GM23338 (cell line): Measurements from ENCODE around the gene ACTMAP. TPM values are rescaled to one million over a fixed set of nuclear protein-coding genes. Genes with fewer than 3 reads are reported as not detected.
"Not testable (repeated sequence)": the region's sequence is repeated elsewhere in the genome, so short reads cannot be mapped to it uniquely, and the experiment has no call there.

Experiments
- ATAC-seq: fragments of 200-7000 bp; cut with Tn5 transposase; 3 replicates; pipeline ENCODE4 v1.9.1; 2020
- DNase-seq: peaks from one replicate; pipeline ENCODE4 v3.0.0-alpha.2; 2015; ENCODE audit warnings: low spot score
- H2AFZ ChIP-seq: fragments of 200-600 bp; sonication (generic); 2 replicates; pipeline ENCODE4 v1.8.0; 2016; ENCODE audit warnings: antibody characterized with exemption, mild to moderate bottlenecking, moderate library complexity
- H3F3A ChIP-seq: fragments of 200-600 bp; sonication (generic); replicated peaks from 2 replicates; pipeline ENCODE4 v1.8.0; 2017; ENCODE audit warnings: antibody characterized with exemption, mixed run types, low read depth
- H3K27ac ChIP-seq: fragments of 200-600 bp; sonication (generic); 2 replicates; pipeline ENCODE4 v1.6.1; 2016; ENCODE audit warnings: low read depth
- H3K27me3 ChIP-seq: fragments of 200-600 bp; sonication (generic); 2 replicates; pipeline ENCODE4 v1.8.0; 2016; ENCODE audit warnings: mild to moderate bottlenecking, mixed run types, moderate library complexity; ENCODE audit not compliant: insufficient read depth
- H3K36me3 ChIP-seq: fragments of 200-600 bp; sonication (generic); 2 replicates; pipeline ENCODE4 v1.8.0; 2016; ENCODE audit warnings: mild to moderate bottlenecking; ENCODE audit not compliant: insufficient read depth
- H3K4me1 ChIP-seq: fragments of 200-600 bp; sonication (generic); 2 replicates; pipeline ENCODE4 v1.8.0; 2016; ENCODE audit warnings: mild to moderate bottlenecking, moderate library complexity; ENCODE audit not compliant: insufficient read depth
- H3K4me2 ChIP-seq: fragments of 200-600 bp; sonication (generic); 2 replicates; pipeline ENCODE4 v1.7.1; 2017; ENCODE audit warnings: mixed run types
- H3K4me3 ChIP-seq: fragments of 200-600 bp; sonication (generic); 2 replicates; pipeline ENCODE4 v1.6.1; 2016; ENCODE audit warnings: mixed run types
- H3K79me2 ChIP-seq: fragments of 200-600 bp; sonication (generic); replicated peaks from 2 replicates; pipeline ENCODE4 v1.8.0; 2017; ENCODE audit warnings: mild to moderate bottlenecking; ENCODE audit not compliant: insufficient read depth
- H3K9me2 ChIP-seq: fragments of 200-600 bp; sonication (generic); 2 replicates; pipeline ENCODE4 v1.8.0; 2017; ENCODE audit not compliant: insufficient read depth
- H4K20me1 ChIP-seq: fragments of 200-600 bp; sonication (generic); replicated peaks from 2 replicates; pipeline ENCODE4 v1.8.0; 2017; ENCODE audit warnings: mild to moderate bottlenecking; ENCODE audit not compliant: insufficient read depth
- H3K27ac Mint-ChIP-seq: 2 replicates; pipeline ENCODE4 v1.8.0; 2020; ENCODE audit warnings: inconsistent platforms, mild to moderate bottlenecking, moderate library complexity, mixed read lengths
- H3K27me3 Mint-ChIP-seq: 3 replicates; pipeline ENCODE4 v1.8.0; 2022; ENCODE audit warnings: low read depth, mild to moderate bottlenecking, moderate library complexity, mixed read lengths, inconsistent platforms; ENCODE audit not compliant: insufficient read depth, poor library complexity
- H3K36me3 Mint-ChIP-seq: 3 replicates; pipeline ENCODE4 v1.8.0; 2021; ENCODE audit warnings: low read depth, mild to moderate bottlenecking, inconsistent platforms, moderate library complexity, mixed read lengths
- H3K4me1 Mint-ChIP-seq: 3 replicates; pipeline ENCODE4 v1.8.0; 2020; ENCODE audit warnings: mild to moderate bottlenecking, inconsistent platforms, mixed read lengths
- H3K4me3 Mint-ChIP-seq: 3 replicates; pipeline ENCODE4 v1.8.0; 2021; ENCODE audit warnings: moderate library complexity, mild to moderate bottlenecking, inconsistent platforms, mixed read lengths
- H3K9me3 Mint-ChIP-seq: 3 replicates; pipeline ENCODE4 v1.8.0; 2020; ENCODE audit warnings: moderate library complexity, mild to moderate bottlenecking, inconsistent platforms, mixed read lengths
- CREB1 ChIP-seq: fragments of 250-450 bp; sonication (Bioruptor Pico); IDR thresholded peaks from 2 replicates; pipeline ENCODE4 v1.5.0; 2020; ENCODE audit warnings: low read depth, mild to moderate bottlenecking, moderate library complexity
- EZH2 ChIP-seq: fragments of 200-600 bp; sonication (generic); IDR thresholded peaks from one replicate; pipeline ENCODE4 v1.8.0; 2017; ENCODE audit warnings: antibody characterized with exemption, mild to moderate bottlenecking, low read depth; ENCODE audit not compliant: unreplicated experiment
- JUNB ChIP-seq: IDR thresholded peaks from one replicate; pipeline ENCODE4 v1.6.1; 2016; ENCODE audit warnings: antibody characterized with exemption; ENCODE audit not compliant: unreplicated experiment
- POLR2AphosphoS5 ChIP-seq: IDR thresholded peaks from 2 replicates; pipeline ENCODE4 v1.6.1; 2016; ENCODE audit warnings: antibody characterized with exemption, low read depth
- STAT1 ChIP-seq: IDR thresholded peaks from one replicate; pipeline ENCODE4 v1.6.1; 2016; ENCODE audit warnings: antibody characterized with exemption; ENCODE audit not compliant: unreplicated experiment
- ZNF114 ChIP-seq: fragments of 250-450 bp; sonication (Bioruptor Pico); IDR thresholded peaks from 2 replicates; pipeline ENCODE4 v1.5.0; 2020; ENCODE audit warnings: mild to moderate bottlenecking, moderate library complexity
- polyA plus RNA-seq: library from polyadenylated mRNA; unstranded; fragments of >200 nt; fragmentation: Nextera tagmentation; extraction: Ambion mirVana; gene quantifications from 2 replicates; pipeline ENCODE4 v1.2.1, GENCODE V29; 2016
- total RNA-seq: library from RNA; depleted of rRNA; stranded (reverse); fragments of >200 nt; shearing (Covaris generic); gene quantifications from 2 replicates; pipeline ENCODE4 v1.2.3, GENCODE V29; 2014
- TF ChIP-seq, protein P1 (sequence below): IDR thresholded peaks from one replicate; pipeline ENCODE4 v1.6.1; 2018; ENCODE audit warnings: antibody characterized with exemption; ENCODE audit not compliant: unreplicated experiment
- TF ChIP-seq, protein P2 (sequence below): fragments of 250-450 bp; sonication (Bioruptor Pico); IDR thresholded peaks from 2 replicates; pipeline ENCODE4 v1.5.0; 2020; ENCODE audit warnings: mild to moderate bottlenecking, moderate library complexity
- TF ChIP-seq, protein P3 (sequence below), 2 experiments: fragments of 200-600 bp in 1 of 2; sonication (generic) in 1 of 2; conservative IDR thresholded peaks; 2 replicates each; pipeline versions ENCODE4 v1.5.1 to v1.6.1; 2016 to 2017; ENCODE audit warnings: antibody characterized with exemption in 2 of 2, low read depth in 2 of 2, mild to moderate bottlenecking in 2 of 2, moderate library complexity in 1 of 2
- TF ChIP-seq, protein P4 (sequence below): IDR thresholded peaks from 2 replicates; pipeline ENCODE4 v1.6.1; 2016; ENCODE audit warnings: antibody characterized with exemption

The ACTMAP gene
- total and polyA plus RNA-seq, 2 experiments from 2014 or later = 14.9 to 16.7 TPM

DNA sequence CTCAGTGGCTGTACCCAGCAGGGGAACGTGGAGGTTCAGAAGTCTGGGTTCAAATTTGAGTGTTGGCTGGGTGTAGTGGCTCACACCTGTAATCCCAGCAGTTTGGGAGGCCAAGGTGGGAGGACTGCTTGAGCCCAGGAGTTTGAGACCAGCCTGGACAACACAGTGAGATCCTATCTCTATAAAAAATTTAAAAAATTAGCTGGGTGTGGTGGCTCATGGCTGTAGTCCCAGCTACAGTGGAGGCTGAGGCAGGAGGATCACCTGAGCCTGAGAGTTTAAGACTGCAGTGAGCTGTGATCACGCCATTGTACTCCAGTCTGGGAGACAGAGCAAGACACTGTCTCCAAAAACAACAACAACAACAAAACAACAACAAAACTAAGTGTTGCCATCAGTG, 33.9 kb upstream of the ACTMAP start:
- not testable (repeated sequence) for H3K4me2 ChIP-seq, H3K27me3 Mint-ChIP-seq, H3K4me3 Mint-ChIP-seq, H3K4me1 ChIP-seq, ATAC-seq, H2AFZ ChIP-seq, H3K27ac ChIP-seq, H3K27me3 ChIP-seq, H3K27ac Mint-ChIP-seq, H3K4me3 ChIP-seq, H3K9me2 ChIP-seq, H3K79me2 ChIP-seq, H3K9me3 Mint-ChIP-seq, H3F3A ChIP-seq, H3K36me3 ChIP-seq, H4K20me1 ChIP-seq, DNase-seq
- Mint-ChIP-seq H3K4me1 (peaks cover 11% of the 10 kb centered on the region), H3K36me3 (peaks cover 12% of the 10 kb centered on the region)

DNA sequence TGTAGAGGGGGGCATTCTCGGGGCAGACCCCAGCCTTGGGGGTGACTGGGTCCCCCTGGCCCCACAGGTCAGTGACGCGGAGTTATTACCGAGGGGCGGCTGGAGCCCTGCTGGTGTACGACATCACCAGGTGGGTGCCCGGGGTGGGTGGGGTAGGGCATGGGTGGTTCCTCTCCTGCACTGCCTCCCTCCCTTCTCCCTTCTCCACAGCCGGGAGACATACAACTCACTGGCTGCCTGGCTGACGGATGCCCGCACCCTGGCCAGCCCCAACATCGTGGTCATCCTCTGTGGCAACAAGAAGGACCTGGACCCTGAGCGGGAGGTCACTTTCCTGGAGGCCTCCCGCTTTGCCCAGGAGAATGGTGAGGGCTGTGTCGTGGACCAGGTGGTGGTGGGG, 33.4 kb upstream of the ACTMAP start:
- H3K4me3 Mint-ChIP-seq = no peak overlapping the region
- Histone ChIP-seq H3K79me2 (peaks cover 5% of the 10 kb centered on the region), H3K9me2 (no peaks in the 10 kb centered on the region), H3K27me3 (no peaks in the 10 kb centered on the region), H3K4me2 (no peak overlapping the region), H3K4me3 (no peak overlapping the region), H3K36me3 (no peaks in the 10 kb centered on the region), H3K27ac (no peak overlapping the region), H3K4me1 (peaks cover 5% of the 10 kb centered on the region), H3F3A (no peaks in the 10 kb centered on the region; the same call in 1 of the 2 replicates), H2AFZ (no peak overlapping the region), H4K20me1 (no peaks in the 10 kb centered on the region)
- no peaks in the 10 kb centered on the region; the same call in 2 of the 3 replicates for H3K9me3 Mint-ChIP-seq
- DNase-seq (no peak), ATAC-seq (no peak)
- peaks cover 12% of the 10 kb centered on the region for H3K36me3 Mint-ChIP-seq
- peaks cover 10% of the 10 kb centered on the region for H3K27me3 Mint-ChIP-seq
- no peak overlapping the region for H3K27ac Mint-ChIP-seq
- H3K4me1 Mint-ChIP-seq = peaks cover 14% of the 10 kb centered on the region
- TF ChIP-seq, protein P1, sequence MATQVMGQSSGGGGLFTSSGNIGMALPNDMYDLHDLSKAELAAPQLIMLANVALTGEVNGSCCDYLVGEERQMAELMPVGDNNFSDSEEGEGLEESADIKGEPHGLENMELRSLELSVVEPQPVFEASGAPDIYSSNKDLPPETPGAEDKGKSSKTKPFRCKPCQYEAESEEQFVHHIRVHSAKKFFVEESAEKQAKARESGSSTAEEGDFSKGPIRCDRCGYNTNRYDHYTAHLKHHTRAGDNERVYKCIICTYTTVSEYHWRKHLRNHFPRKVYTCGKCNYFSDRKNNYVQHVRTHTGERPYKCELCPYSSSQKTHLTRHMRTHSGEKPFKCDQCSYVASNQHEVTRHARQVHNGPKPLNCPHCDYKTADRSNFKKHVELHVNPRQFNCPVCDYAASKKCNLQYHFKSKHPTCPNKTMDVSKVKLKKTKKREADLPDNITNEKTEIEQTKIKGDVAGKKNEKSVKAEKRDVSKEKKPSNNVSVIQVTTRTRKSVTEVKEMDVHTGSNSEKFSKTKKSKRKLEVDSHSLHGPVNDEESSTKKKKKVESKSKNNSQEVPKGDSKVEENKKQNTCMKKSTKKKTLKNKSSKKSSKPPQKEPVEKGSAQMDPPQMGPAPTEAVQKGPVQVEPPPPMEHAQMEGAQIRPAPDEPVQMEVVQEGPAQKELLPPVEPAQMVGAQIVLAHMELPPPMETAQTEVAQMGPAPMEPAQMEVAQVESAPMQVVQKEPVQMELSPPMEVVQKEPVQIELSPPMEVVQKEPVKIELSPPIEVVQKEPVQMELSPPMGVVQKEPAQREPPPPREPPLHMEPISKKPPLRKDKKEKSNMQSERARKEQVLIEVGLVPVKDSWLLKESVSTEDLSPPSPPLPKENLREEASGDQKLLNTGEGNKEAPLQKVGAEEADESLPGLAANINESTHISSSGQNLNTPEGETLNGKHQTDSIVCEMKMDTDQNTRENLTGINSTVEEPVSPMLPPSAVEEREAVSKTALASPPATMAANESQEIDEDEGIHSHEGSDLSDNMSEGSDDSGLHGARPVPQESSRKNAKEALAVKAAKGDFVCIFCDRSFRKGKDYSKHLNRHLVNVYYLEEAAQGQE = no peak
- TF ChIP-seq, protein P2, sequence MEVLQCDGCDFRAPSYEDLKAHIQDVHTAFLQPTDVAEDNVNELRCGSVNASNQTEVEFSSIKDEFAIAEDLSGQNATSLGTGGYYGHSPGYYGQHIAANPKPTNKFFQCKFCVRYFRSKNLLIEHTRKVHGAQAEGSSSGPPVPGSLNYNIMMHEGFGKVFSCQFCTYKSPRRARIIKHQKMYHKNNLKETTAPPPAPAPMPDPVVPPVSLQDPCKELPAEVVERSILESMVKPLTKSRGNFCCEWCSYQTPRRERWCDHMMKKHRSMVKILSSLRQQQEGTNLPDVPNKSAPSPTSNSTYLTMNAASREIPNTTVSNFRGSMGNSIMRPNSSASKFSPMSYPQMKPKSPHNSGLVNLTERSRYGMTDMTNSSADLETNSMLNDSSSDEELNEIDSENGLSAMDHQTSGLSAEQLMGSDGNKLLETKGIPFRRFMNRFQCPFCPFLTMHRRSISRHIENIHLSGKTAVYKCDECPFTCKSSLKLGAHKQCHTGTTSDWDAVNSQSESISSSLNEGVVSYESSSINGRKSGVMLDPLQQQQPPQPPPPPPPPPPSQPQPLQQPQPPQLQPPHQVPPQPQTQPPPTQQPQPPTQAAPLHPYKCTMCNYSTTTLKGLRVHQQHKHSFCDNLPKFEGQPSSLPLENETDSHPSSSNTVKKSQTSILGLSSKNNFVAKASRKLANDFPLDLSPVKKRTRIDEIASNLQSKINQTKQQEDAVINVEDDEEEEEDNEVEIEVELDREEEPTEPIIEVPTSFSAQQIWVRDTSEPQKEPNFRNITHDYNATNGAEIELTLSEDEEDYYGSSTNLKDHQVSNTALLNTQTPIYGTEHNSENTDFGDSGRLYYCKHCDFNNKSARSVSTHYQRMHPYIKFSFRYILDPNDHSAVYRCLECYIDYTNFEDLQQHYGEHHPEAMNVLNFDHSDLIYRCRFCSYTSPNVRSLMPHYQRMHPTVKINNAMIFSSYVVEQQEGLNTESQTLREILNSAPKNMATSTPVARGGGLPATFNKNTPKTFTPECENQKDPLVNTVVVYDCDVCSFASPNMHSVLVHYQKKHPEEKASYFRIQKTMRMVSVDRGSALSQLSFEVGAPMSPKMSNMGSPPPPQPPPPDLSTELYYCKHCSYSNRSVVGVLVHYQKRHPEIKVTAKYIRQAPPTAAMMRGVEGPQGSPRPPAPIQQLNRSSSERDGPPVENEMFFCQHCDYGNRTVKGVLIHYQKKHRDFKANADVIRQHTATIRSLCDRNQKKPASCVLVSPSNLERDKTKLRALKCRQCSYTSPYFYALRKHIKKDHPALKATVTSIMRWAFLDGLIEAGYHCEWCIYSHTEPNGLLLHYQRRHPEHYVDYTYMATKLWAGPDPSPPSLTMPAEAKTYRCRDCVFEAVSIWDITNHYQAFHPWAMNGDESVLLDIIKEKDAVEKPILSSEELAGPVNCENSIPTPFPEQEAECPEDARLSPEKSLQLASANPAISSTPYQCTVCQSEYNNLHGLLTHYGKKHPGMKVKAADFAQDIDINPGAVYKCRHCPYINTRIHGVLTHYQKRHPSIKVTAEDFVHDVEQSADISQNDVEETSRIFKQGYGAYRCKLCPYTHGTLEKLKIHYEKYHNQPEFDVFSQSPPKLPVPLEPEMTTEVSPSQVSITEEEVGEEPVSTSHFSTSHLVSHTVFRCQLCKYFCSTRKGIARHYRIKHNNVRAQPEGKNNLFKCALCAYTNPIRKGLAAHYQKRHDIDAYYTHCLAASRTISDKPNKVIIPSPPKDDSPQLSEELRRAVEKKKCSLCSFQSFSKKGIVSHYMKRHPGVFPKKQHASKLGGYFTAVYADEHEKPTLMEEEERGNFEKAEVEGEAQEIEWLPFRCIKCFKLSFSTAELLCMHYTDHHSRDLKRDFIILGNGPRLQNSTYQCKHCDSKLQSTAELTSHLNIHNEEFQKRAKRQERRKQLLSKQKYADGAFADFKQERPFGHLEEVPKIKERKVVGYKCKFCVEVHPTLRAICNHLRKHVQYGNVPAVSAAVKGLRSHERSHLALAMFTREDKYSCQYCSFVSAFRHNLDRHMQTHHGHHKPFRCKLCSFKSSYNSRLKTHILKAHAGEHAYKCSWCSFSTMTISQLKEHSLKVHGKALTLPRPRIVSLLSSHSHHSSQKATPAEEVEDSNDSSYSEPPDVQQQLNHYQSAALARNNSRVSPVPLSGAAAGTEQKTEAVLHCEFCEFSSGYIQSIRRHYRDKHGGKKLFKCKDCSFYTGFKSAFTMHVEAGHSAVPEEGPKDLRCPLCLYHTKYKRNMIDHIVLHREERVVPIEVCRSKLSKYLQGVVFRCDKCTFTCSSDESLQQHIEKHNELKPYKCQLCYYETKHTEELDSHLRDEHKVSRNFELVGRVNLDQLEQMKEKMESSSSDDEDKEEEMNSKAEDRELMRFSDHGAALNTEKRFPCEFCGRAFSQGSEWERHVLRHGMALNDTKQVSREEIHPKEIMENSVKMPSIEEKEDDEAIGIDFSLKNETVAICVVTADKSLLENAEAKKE = no peak
- TF ChIP-seq ZNF114 (CRISPR knock-in tag) (no peak), JUNB (no peak), EZH2 (no peak), CREB1 (CRISPR knock-in tag) (no peak), STAT1 (no peak), POLR2AphosphoS5 (no peak)
- TF ChIP-seq, protein P3, sequence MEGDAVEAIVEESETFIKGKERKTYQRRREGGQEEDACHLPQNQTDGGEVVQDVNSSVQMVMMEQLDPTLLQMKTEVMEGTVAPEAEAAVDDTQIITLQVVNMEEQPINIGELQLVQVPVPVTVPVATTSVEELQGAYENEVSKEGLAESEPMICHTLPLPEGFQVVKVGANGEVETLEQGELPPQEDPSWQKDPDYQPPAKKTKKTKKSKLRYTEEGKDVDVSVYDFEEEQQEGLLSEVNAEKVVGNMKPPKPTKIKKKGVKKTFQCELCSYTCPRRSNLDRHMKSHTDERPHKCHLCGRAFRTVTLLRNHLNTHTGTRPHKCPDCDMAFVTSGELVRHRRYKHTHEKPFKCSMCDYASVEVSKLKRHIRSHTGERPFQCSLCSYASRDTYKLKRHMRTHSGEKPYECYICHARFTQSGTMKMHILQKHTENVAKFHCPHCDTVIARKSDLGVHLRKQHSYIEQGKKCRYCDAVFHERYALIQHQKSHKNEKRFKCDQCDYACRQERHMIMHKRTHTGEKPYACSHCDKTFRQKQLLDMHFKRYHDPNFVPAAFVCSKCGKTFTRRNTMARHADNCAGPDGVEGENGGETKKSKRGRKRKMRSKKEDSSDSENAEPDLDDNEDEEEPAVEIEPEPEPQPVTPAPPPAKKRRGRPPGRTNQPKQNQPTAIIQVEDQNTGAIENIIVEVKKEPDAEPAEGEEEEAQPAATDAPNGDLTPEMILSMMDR (conservative IDR thresholded peaks at IDR 0.05; ENCODE audit: low read depth in 2 of 2) = no peak
- TF ChIP-seq, protein P4, sequence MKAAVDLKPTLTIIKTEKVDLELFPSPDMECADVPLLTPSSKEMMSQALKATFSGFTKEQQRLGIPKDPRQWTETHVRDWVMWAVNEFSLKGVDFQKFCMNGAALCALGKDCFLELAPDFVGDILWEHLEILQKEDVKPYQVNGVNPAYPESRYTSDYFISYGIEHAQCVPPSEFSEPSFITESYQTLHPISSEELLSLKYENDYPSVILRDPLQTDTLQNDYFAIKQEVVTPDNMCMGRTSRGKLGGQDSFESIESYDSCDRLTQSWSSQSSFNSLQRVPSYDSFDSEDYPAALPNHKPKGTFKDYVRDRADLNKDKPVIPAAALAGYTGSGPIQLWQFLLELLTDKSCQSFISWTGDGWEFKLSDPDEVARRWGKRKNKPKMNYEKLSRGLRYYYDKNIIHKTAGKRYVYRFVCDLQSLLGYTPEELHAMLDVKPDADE = no peak
